ENCODE results near the gene SLC24A4. TPM values are rescaled to one million over a fixed set of nuclear protein-coding genes. Genes with fewer than 3 reads are reported as not detected.

SLC24A4 gene
- total RNA-seq, 1 donor from 2014 or later: 1.5 TPM

DNA sequence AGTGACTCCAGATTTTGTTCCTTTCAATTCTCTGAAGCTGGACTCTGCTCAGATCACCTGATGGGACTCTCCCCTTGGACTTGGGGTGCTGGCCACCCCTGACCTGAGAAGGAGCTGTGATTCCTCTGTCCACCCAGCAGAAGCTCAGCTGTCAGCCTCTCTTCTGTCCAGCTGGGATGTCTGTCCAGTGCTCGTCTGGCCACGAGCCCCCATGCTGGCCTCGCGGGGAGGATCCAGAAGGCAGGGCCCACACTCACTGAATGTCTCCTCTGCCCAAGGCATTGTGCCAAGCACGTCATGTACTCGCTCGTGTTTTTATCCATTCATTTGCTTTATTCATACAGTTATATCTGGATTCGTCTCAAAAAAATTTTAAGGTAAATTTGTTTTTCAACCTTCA is 14.2 kb upstream of the SLC24A4 start:
- H3K27ac ChIP-seq: no peak overlapping the region
- DNase-seq (ENCODE audit: extremely low spot score in 2 of 2): no peak
- no peak for TF ChIP-seq POLR2AphosphoS5 (IDR thresholded peaks at IDR 0.05; ENCODE audit: insufficient read depth in 1 of 2, low read depth in 1 of 2)
- TF ChIP-seq POLR2A (IDR thresholded peaks at IDR 0.05): no peak
- TF ChIP-seq, protein P1, sequence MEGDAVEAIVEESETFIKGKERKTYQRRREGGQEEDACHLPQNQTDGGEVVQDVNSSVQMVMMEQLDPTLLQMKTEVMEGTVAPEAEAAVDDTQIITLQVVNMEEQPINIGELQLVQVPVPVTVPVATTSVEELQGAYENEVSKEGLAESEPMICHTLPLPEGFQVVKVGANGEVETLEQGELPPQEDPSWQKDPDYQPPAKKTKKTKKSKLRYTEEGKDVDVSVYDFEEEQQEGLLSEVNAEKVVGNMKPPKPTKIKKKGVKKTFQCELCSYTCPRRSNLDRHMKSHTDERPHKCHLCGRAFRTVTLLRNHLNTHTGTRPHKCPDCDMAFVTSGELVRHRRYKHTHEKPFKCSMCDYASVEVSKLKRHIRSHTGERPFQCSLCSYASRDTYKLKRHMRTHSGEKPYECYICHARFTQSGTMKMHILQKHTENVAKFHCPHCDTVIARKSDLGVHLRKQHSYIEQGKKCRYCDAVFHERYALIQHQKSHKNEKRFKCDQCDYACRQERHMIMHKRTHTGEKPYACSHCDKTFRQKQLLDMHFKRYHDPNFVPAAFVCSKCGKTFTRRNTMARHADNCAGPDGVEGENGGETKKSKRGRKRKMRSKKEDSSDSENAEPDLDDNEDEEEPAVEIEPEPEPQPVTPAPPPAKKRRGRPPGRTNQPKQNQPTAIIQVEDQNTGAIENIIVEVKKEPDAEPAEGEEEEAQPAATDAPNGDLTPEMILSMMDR (IDR thresholded peaks at IDR 0.05): no peak
- no peaks in the 10 kb centered on the region for H3K27me3 ChIP-seq
- no peak overlapping the region for H3K4me3 ChIP-seq
- no peaks in the 10 kb centered on the region for H3K9me3 ChIP-seq
- H3K36me3 ChIP-seq: no peaks in the 10 kb centered on the region
- H3K4me1 ChIP-seq: peaks cover 5% of the 10 kb centered on the region
- intact Hi-C loops (cut with DNase I): no loop called here

DNA sequence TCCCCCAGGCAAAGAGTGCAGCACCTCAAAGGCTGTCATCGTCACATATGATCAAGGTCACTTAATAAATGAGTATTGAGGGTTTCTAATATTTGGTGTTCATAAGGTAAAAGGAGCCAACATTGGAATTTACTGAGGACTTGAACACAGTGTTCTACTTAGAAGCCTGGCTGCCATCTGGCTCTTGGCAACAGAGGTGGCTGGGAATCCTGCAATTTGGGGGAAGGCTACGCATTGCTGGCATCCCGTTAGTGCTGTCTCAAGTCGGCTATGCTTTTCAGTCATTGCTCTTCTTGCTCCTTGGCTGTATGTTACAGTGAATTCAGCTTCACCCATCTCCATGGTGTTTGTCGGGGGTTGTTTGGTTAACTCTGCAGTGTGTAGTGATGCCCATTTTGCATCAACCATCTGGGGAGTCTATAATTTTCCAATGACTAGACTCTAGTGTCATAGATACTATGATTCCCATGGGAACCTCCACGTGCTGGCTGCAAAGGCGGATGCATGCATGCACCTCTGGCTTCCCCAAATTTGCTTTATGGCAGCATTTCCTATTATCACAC is 12.9 kb upstream of the SLC24A4 start:
- H3K4me3 ChIP-seq: no peak overlapping the region
- no peaks in the 10 kb centered on the region for H3K27me3 ChIP-seq
- no peaks in the 10 kb centered on the region for H3K36me3 ChIP-seq
- peaks cover 11% of the 10 kb centered on the region for H3K4me1 ChIP-seq
- H3K27ac ChIP-seq: no peak overlapping the region
- TF ChIP-seq POLR2A (IDR thresholded peaks at IDR 0.05) (no peak), POLR2AphosphoS5 (IDR thresholded peaks at IDR 0.05; ENCODE audit: insufficient read depth in 1 of 2, low read depth in 1 of 2) (no peak)
- TF ChIP-seq, protein P1 (IDR thresholded peaks at IDR 0.05): no peak
- no peaks in the 10 kb centered on the region for H3K9me3 ChIP-seq
- intact Hi-C loops (cut with DNase I): no loop called here
- no peak for DNase-seq (ENCODE audit: extremely low spot score in 2 of 2)

DNA sequence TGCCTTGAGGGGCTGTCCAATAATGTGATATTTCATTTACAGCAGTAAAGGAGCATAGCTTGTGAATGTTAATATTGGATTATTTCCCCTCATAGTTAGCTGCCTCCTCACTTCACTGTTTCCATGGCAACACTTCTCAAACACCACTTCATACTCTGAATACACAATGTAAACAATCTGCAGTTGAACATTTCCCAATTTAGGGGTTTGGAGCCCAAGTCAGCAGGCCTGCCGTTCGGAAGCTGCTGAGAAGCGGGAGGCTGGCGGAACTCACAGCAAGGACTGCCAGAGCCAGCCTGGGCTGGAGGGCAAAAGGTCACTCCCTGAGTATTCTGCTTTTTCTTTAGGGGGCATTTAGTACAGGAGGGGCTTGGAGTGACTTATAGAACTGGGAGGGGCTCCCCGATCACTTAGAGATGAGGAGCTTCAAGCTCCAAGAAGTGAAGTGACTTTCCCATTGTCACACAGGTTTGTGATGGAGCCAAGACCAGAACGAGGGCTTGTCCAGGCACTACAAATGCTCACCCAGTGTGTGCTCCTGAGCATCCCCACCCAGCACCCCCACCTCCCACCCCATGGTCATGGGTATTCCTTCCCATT is 12.1 kb upstream of the SLC24A4 start:
- H3K4me1 ChIP-seq: peaks cover 11% of the 10 kb centered on the region
- H3K9me3 ChIP-seq: no peaks in the 10 kb centered on the region
- intact Hi-C loops (cut with DNase I): no loop called here
- DNase-seq (ENCODE audit: extremely low spot score in 2 of 2): no peak
- H3K27me3 ChIP-seq: no peaks in the 10 kb centered on the region
- H3K36me3 ChIP-seq: no peaks in the 10 kb centered on the region
- no peak for TF ChIP-seq POLR2A (IDR thresholded peaks at IDR 0.05)
- TF ChIP-seq, protein P1 (IDR thresholded peaks at IDR 0.05): no peak
- no peak for TF ChIP-seq POLR2AphosphoS5 (IDR thresholded peaks at IDR 0.05; ENCODE audit: insufficient read depth in 1 of 2, low read depth in 1 of 2)
- H3K4me3 ChIP-seq: no peak overlapping the region
- no peak overlapping the region for H3K27ac ChIP-seq

DNA sequence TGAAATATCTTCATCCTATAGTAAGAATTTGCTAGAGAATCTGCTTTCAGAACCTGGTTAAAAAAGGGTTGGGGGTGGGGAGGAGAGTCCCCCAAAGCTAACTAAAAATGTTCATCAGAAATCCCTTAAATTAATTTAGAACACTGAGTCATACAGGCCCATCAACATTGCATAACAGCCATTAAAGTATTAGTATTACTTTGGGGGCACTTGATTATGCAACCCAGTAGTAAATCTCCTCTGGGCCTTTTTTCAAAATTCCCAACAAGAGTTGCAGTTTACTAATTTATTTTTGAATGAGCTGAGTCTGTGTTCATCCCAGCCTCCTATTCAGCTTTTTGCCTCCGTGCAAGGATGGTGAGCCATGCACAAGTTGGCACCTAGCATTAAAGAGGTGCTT is 8.8 kb upstream of the SLC24A4 start:
- Histone ChIP-seq H3K4me1 (peaks cover 11% of the 10 kb centered on the region), H3K36me3 (no peaks in the 10 kb centered on the region), H3K27me3 (no peaks in the 10 kb centered on the region), H3K9me3 (no peaks in the 10 kb centered on the region), H3K4me3 (no peak overlapping the region), H3K27ac (peak overlapping the region; percentile 30)
- no peak for DNase-seq (ENCODE audit: extremely low spot score in 2 of 2)
- intact Hi-C loops (cut with DNase I): no loop called here
- TF ChIP-seq POLR2AphosphoS5 (IDR thresholded peaks at IDR 0.05; ENCODE audit: insufficient read depth in 1 of 2, low read depth in 1 of 2) (peak; percentile 18 to 25), POLR2A (IDR thresholded peaks at IDR 0.05) (no peak)

DNA sequence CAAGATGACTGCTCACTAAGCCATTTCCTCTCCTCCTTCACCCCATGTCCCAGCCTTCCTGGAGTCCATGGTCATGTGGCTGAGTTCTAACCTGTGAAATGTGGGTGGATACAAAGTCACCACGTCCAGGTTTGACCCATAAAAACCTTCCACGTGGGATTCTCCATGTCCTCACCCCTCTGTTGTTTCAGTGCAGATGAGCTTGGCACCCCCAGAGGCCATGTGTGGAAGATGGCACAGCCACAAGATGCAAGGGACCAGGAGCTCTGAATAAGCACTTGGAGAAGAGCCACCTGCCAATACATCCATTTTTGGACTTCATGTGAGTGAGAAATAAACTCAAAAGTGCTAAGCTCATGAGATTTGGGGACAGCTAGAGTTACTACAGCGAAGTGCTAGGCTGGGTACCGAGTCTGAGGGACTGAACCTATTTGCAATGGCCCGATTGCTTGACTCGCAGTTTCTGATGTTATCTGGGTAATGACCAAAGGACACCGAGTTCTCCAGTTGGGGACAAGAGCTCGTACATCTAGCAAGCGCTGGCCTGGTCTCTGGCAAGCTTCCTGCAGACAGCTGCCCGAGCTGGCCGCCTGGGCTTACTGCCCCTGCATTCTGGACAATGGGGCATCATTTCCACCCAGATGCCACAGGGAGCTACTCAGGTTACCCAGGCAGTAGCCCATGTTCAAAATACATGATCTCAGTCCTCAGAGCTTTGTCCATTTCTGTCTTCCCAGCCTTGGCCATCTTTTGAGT is 7.7 kb upstream of the SLC24A4 start:
- Histone ChIP-seq H3K9me3 (no peaks in the 10 kb centered on the region), H3K27me3 (no peaks in the 10 kb centered on the region), H3K36me3 (no peaks in the 10 kb centered on the region), H3K27ac (no peak overlapping the region), H3K4me3 (no peak overlapping the region), H3K4me1 (peaks cover 11% of the 10 kb centered on the region)
- intact Hi-C loops (cut with DNase I): no loop called here
- TF ChIP-seq, protein P1 (IDR thresholded peaks at IDR 0.05): no peak
- TF ChIP-seq POLR2A (IDR thresholded peaks at IDR 0.05) (no peak), POLR2AphosphoS5 (IDR thresholded peaks at IDR 0.05; ENCODE audit: insufficient read depth in 1 of 2, low read depth in 1 of 2) (no peak)
- DNase-seq (ENCODE audit: extremely low spot score in 2 of 2): no peak

All from vagina (tissue), 2 donors.